Measurements from ENCODE around the gene GPR84.

The GPR84 gene

DNA sequence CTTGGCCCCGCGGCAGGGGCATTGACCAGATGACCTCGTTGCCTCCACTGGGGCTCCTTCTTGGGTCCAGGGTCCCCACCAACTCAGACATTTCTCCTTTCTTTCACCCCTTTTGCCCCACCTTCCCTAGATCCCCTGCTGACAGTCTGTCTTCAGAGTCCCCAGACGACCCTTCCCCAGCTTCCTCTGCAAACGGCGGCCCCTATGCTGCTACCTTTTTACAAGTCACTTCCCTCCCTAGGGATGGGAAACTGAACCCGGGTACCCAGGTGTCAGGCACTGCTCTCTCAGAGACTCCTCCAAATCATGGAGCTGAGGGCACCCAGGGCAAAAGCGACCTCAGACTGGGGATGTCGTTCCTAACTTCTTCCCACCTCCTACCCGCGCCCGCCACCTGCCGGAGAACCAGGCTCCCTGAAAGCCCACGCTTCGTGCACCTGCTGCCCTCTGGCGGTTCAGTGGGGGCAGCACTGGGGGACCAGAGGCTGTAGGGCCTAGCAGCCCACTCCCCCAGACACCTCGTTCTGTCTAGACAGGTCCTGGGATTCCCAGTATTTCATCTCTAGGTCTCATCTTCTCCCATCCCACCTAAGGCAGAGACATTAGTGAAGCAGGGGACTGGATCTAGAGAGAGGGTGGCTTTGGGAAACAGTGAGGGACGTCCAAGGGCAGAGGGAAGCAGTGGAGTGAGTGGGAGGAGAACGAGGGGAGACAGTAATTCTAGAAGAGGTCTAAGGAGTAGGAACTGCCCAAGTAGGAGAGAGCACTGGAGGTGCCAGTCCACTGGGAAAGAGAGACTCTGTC is 15.3 kb upstream of the GPR84 start:
- peak overlapping the region; percentile 43 for H3K4me3 ChIP-seq (replicated peaks; ENCODE audit: low read depth, low read length)
- TF ChIP-seq, protein P1, sequence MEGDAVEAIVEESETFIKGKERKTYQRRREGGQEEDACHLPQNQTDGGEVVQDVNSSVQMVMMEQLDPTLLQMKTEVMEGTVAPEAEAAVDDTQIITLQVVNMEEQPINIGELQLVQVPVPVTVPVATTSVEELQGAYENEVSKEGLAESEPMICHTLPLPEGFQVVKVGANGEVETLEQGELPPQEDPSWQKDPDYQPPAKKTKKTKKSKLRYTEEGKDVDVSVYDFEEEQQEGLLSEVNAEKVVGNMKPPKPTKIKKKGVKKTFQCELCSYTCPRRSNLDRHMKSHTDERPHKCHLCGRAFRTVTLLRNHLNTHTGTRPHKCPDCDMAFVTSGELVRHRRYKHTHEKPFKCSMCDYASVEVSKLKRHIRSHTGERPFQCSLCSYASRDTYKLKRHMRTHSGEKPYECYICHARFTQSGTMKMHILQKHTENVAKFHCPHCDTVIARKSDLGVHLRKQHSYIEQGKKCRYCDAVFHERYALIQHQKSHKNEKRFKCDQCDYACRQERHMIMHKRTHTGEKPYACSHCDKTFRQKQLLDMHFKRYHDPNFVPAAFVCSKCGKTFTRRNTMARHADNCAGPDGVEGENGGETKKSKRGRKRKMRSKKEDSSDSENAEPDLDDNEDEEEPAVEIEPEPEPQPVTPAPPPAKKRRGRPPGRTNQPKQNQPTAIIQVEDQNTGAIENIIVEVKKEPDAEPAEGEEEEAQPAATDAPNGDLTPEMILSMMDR (IDR thresholded peaks at IDR 0.05; ENCODE audit: low read depth, low read length, missing control alignments): peak; percentile 100
- DNase-seq (ENCODE audit: extremely low read depth, low read depth): peak; percentile 64

DNA sequence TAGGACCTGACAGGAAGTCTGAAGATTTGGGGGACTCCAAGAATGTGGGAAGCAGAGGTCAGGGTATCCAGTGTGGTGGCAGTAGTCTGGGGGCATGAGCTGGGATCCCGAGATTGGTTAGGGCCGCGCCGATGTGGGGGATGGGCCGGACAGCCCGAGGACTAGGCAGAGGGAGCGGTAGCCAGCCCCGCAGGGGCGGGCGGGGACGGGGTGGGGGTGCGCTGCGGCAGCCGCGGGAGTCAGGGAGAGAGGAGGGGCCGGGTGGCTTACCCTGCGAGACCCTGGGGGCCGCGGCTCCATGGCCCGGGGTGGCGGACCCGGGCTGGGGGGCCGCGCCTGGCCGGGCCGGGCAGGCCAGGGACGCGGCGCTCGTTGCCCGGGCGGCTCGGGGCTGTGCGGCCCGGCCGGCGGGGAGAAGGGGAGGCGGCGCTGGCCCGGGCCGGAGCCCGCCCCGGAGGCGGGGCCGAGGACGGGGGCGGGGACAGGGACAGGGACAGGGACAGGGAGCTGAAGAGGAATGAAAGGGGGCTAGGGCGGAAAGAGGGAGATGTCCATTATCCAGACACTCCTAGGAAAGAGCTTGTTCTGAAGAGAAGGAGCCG is 14.6 kb upstream of the GPR84 start:
- no peak for DNase-seq (ENCODE audit: extremely low read depth, low read depth)
- TF ChIP-seq, protein P1 (IDR thresholded peaks at IDR 0.05; ENCODE audit: low read depth, low read length, missing control alignments): no peak
- H3K4me3 ChIP-seq (replicated peaks; ENCODE audit: low read depth, low read length): peak overlapping the region; percentile 43

DNA sequence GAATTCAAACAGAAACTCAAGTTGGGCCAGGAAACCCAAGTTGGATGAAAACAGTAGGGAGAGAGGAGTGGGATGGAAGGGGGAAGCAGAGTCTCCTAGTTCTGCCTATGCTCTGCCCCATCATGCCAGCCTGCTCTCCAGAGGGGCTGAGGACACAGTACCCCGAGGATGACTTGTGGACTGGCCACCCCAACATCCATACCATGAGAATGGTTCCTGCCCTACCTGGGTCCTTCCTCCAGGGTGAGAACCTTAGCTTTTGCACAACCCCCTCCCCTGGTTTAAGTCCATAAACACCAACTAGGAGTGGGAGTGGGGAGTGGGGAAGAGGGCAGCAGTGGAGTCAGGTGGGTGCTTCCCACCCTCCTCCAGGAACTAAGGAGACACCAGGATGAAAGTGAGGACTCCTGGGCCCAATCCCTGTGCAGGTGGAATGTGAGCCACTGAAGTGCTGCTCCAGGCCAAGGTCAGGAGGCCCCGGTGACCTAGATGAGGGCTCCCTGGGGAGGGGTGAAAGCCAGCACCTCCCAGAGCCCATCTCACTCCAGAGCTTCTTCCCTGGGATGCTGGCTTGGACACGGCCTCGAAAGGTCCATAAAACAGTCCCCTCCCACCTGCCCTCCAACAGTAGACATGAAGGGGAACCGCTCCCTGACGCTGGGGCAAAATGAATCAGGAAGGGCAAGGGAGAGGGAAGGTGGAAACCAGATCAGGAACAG is 13.7 kb upstream of the GPR84 start:
- TF ChIP-seq, protein P1 (IDR thresholded peaks at IDR 0.05; ENCODE audit: low read depth, low read length, missing control alignments): no peak
- peak overlapping the region; percentile 43 for H3K4me3 ChIP-seq (replicated peaks; ENCODE audit: low read depth, low read length)
- no peak for DNase-seq (ENCODE audit: extremely low read depth, low read depth)

DNA sequence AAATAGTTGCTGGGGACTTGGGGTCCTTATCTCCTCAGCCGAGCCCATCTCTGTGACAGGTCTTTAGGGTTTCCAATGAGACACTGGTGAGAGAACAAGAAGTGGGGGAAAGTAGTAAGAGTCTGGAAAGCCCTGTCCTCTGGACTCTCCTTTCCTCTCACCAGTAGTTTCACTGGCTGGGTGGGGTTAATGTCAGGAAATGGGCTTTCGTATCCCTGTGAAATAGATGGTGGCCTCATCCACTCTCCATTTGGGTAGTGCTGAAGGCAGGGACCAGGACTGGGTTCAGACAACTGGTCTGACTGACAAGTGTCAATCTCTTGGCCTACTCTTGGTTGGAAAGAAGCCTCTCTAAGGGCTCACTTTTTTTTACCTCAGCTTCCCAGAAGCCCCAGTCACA is 12.7 kb upstream of the GPR84 start:
- no peak for DNase-seq (ENCODE audit: extremely low read depth, low read depth)
- TF ChIP-seq, protein P1 (IDR thresholded peaks at IDR 0.05; ENCODE audit: low read depth, low read length, missing control alignments): no peak
- no peak overlapping the region for H3K4me3 ChIP-seq (replicated peaks; ENCODE audit: low read depth, low read length)

DNA sequence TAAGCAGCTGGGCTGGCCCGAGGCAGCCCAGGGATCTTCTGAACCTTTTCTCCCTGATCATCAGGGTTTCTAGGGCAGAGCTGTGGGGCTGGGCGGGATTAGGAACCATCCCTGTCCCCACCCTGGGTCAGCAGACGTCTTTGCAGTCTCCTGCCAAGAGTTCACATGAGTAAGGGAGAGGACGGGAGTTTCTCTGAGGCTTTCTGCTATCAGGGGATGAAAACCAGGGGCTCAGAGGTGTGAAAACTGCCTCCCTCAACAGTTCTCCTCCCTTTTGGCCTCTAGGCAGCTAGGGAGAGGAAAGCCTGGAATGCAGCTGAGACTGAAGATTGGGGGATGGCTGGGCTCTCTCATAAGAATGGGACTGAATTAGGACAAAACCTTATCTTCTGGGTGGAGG is 12.3 kb upstream of the GPR84 start:
- no peak for DNase-seq (ENCODE audit: extremely low read depth, low read depth)
- H3K4me3 ChIP-seq (replicated peaks; ENCODE audit: low read depth, low read length): no peak overlapping the region
- TF ChIP-seq, protein P1 (IDR thresholded peaks at IDR 0.05; ENCODE audit: low read depth, low read length, missing control alignments): no peak

DNA sequence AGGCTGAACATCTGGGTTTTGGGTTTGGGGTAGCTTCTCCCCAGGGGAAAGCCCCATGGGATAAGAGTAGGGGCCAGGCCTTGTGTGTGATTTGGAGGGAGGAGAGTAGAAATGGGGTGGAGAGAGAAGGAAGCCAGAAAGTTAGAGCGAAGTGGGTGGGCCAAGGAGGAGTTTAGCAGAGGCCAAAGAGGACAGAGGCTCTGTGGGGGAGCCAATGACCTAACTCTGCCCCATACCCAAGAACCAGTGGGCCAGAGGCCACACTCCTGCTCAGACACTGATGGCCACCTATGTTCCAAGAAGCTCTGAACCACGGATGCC is 10.9 kb upstream of the GPR84 start:
- TF ChIP-seq, protein P1 (IDR thresholded peaks at IDR 0.05; ENCODE audit: low read depth, low read length, missing control alignments): no peak
- DNase-seq (ENCODE audit: extremely low read depth, low read depth): no peak
- no peak overlapping the region for H3K4me3 ChIP-seq (replicated peaks; ENCODE audit: low read depth, low read length)
